Smooth muscle cell (in vitro differentiated cells): ENCODE results near the gene DNAI1. TPM values are rescaled to one million over a fixed set of nuclear protein-coding genes. Genes with fewer than 3 reads are reported as not detected.

Experiments used
- DNase-seq: peaks from one replicate; lab custom pipeline; 2025; ENCODE audit not compliant: unreplicated experiment; lab: John Stamatoyannopoulos, UW
- H2AFZ ChIP-seq: fragments of 200-600 bp; sonication (generic); 2 replicates; pipeline ENCODE4 v1.6.0; 2016; ENCODE audit warnings: antibody characterized with exemption, low read depth, mild to moderate bottlenecking
- H3F3A ChIP-seq: fragments of 200-600 bp; sonication (generic); 2 replicates; pipeline ENCODE4 v1.6.0; 2017; ENCODE audit warnings: antibody characterized with exemption, low read depth
- H3K27ac ChIP-seq: fragments of 200-600 bp; sonication (generic); 2 replicates; pipeline ENCODE4 v1.5.1; 2016; ENCODE audit warnings: low read depth, mild to moderate bottlenecking
- H3K27me3 ChIP-seq: fragments of 200-600 bp; sonication (generic); 2 replicates; pipeline ENCODE4 v1.6.1; 2016; ENCODE audit warnings: low read depth, mild to moderate bottlenecking
- H3K36me3 ChIP-seq: fragments of 200-600 bp; sonication (generic); 2 replicates; pipeline ENCODE4 v1.5.1; 2016; ENCODE audit warnings: low read depth
- H3K4me1 ChIP-seq: fragments of 200-600 bp; sonication (generic); 2 replicates; pipeline ENCODE4 v1.5.1; 2016; ENCODE audit warnings: low read depth
- H3K4me2 ChIP-seq: fragments of 200-600 bp; sonication (generic); 2 replicates; pipeline ENCODE4 v1.6.0; 2016; ENCODE audit warnings: mild to moderate bottlenecking
- H3K4me3 ChIP-seq: fragments of 200-600 bp; sonication (generic); 2 replicates; pipeline ENCODE4 v1.5.1; 2016; ENCODE audit warnings: mild to moderate bottlenecking
- H3K79me2 ChIP-seq: fragments of 200-600 bp; sonication (generic); 2 replicates; pipeline ENCODE4 v1.6.0; 2016; ENCODE audit warnings: low read depth, mild to moderate bottlenecking
- H3K9ac ChIP-seq: fragments of 200-600 bp; sonication (generic); 2 replicates; pipeline ENCODE4 v1.6.0; 2016; ENCODE audit warnings: low read depth
- H3K9me3 ChIP-seq: fragments of 200-600 bp; sonication (generic); replicated peaks from 2 replicates; pipeline ENCODE4 v1.5.1; 2016; ENCODE audit warnings: low read depth
- H4K20me1 ChIP-seq: fragments of 200-600 bp; sonication (generic); 2 replicates; pipeline ENCODE4 v1.6.0; 2016; ENCODE audit warnings: low read depth
- CTCF ChIP-seq: fragments of 200-600 bp; sonication (generic); IDR thresholded peaks from 2 replicates; pipeline ENCODE4 v1.5.1; 2017; ENCODE audit warnings: borderline replicate concordance, mild to moderate bottlenecking, antibody characterized with exemption; ENCODE audit not compliant: insufficient read depth, poor library complexity, severe bottlenecking
- WGBS: methylation state at CpG from one replicate; pipeline ENCODE4 v1.1.7; 2016; ENCODE audit warnings: low lambda C conversion rate; 5-methylcytosine and 5-hydroxymethylcytosine counted together
- polyA plus RNA-seq: library from polyadenylated mRNA; unstranded; fragments of >200 nt; fragmentation: Nextera tagmentation; extraction: Ambion mirVana; gene quantifications from 2 replicates; pipeline ENCODE4 v1.2.1, GENCODE V29; 2016
- total RNA-seq: library from RNA; depleted of rRNA; stranded (reverse); fragments of >200 nt; gene quantifications from 2 replicates; pipeline ENCODE4 v1.2.3, GENCODE V29; 2014

The DNAI1 gene
- total and polyA plus RNA-seq, 2 experiments from 2014 or later: 0.31 TPM; not detected in 1

GRCh38 chr9:34508463-34508862, 49.9 kb downstream of the DNAI1 start:
- H3K27ac ChIP-seq: no peak overlapping the region
- H3K9ac ChIP-seq: no peak overlapping the region
- no peaks in the 10 kb centered on the region for H3K79me2 ChIP-seq
- H2AFZ ChIP-seq: no peak overlapping the region
- 94% methylated on average over 3 of the region's 3 CpGs for WGBS
- H4K20me1 ChIP-seq: no peaks in the 10 kb centered on the region
- H3F3A ChIP-seq: no peaks in the 10 kb centered on the region
- no peaks in the 10 kb centered on the region for H3K9me3 ChIP-seq
- H3K4me3 ChIP-seq: no peak overlapping the region
- H3K27me3 ChIP-seq: no peaks in the 10 kb centered on the region
- DNase-seq: no peak
- H3K36me3 ChIP-seq: no peaks in the 10 kb centered on the region
- no peak for TF ChIP-seq CTCF
- H3K4me2 ChIP-seq: no peak overlapping the region
- peaks cover 8% of the 10 kb centered on the region for H3K4me1 ChIP-seq

GRCh38 chr9:34508951-34509350, 50.3 kb downstream of the DNAI1 start:
- Histone ChIP-seq H2AFZ (no peak overlapping the region), H3K4me3 (no peak overlapping the region), H3K9ac (no peak overlapping the region), H3K4me1 (peaks cover 13% of the 10 kb centered on the region), H3K9me3 (no peaks in the 10 kb centered on the region), H3K4me2 (no peak overlapping the region), H4K20me1 (no peaks in the 10 kb centered on the region), H3K27ac (no peak overlapping the region), H3F3A (no peaks in the 10 kb centered on the region), H3K27me3 (no peaks in the 10 kb centered on the region), H3K36me3 (no peaks in the 10 kb centered on the region), H3K79me2 (no peaks in the 10 kb centered on the region)
- no peak for TF ChIP-seq CTCF
- WGBS: 93% methylated on average over 3 of the region's 3 CpGs
- DNase-seq: no peak

GRCh38 chr9:34510497-34511468, 52.2 kb downstream of the DNAI1 start:
- no peak for TF ChIP-seq CTCF
- 84% methylated on average over 13 of the region's 13 CpGs for WGBS
- H3K27me3 ChIP-seq: no peaks in the 10 kb centered on the region
- no peaks in the 10 kb centered on the region for H4K20me1 ChIP-seq
- no peak overlapping the region for H3K9ac ChIP-seq
- no peaks in the 10 kb centered on the region for H3K9me3 ChIP-seq
- no peaks in the 10 kb centered on the region for H3F3A ChIP-seq
- H3K4me1 ChIP-seq: peaks cover 16% of the 10 kb centered on the region
- H3K4me3 ChIP-seq: no peak overlapping the region
- no peak overlapping the region for H3K4me2 ChIP-seq
- DNase-seq: no peak
- no peaks in the 10 kb centered on the region for H3K79me2 ChIP-seq
- H2AFZ ChIP-seq: no peak overlapping the region
- no peak overlapping the region for H3K27ac ChIP-seq
- no peaks in the 10 kb centered on the region for H3K36me3 ChIP-seq
